Inflammatory macrophage treated with lipopolysaccharide for 4 hours (primary cell): ENCODE data around the gene PLCD3.
"Not testable (repeated sequence)": the region's sequence is repeated elsewhere in the genome, so short reads cannot be mapped to it uniquely, and the experiment has no call there.

ENCODE experiments used
- DNase-seq: peaks from one replicate; pipeline ENCODE4 v3.0.0-alpha.2; 2020

PLCD3 gene

GRCh38 chr17:45131616-45132319, 547 bp downstream of the PLCD3 start:
- no peak for DNase-seq

GRCh38 chr17:45130681-45131615, 1.4 kb downstream of the PLCD3 start:
- DNase-seq: no peak

GRCh38 chr17:45129940-45130680, 2.2 kb downstream of the PLCD3 start:
- DNase-seq: no peak

- no peak for DNase-seq
Measured at GRCh38 chr17:45129426-45129939, 2.8 kb downstream of the PLCD3 start.

GRCh38 chr17:45128989-45129388, 3.3 kb downstream of the PLCD3 start:
- no peak for DNase-seq

- no peak for DNase-seq
Measured at GRCh38 chr17:45128331-45128730, 4.0 kb downstream of the PLCD3 start.

GRCh38 chr17:45127548-45128300, 4.6 kb downstream of the PLCD3 start:
- DNase-seq: no peak

- DNase-seq: no peak
Measured at GRCh38 chr17:45127207-45127547, 5.1 kb downstream of the PLCD3 start.

GRCh38 chr17:45125509-45125908, 6.8 kb downstream of the PLCD3 start:
- DNase-seq: no peak

GRCh38 chr17:45124797-45125122, 7.6 kb downstream of the PLCD3 start:
- not testable (repeated sequence) for DNase-seq

- DNase-seq: peak; percentile 69
Measured at GRCh38 chr17:45123930-45124796, 8.2 kb downstream of the PLCD3 start.

GRCh38 chr17:45123076-45123770, 9.1 kb downstream of the PLCD3 start:
- no peak for DNase-seq

GRCh38 chr17:45121055-45121454, 11.3 kb downstream of the PLCD3 start:
- no peak for DNase-seq

- no peak for DNase-seq
Measured at GRCh38 chr17:45120558-45120957, 11.8 kb downstream of the PLCD3 start.

- DNase-seq: no peak
Measured at GRCh38 chr17:45119964-45120363, 12.4 kb downstream of the PLCD3 start.

GRCh38 chr17:45118691-45119090, 13.6 kb downstream of the PLCD3 start:
- no peak for DNase-seq

GRCh38 chr17:45117848-45118646, 14.3 kb downstream of the PLCD3 start:
- no peak for DNase-seq

- DNase-seq: no peak
Measured at GRCh38 chr17:45117334-45117733, 15.0 kb downstream of the PLCD3 start.

GRCh38 chr17:45116434-45117016, 15.8 kb downstream of the PLCD3 start:
- DNase-seq: no peak

GRCh38 chr17:45115871-45116270, 16.4 kb downstream of the PLCD3 start:
- DNase-seq: no peak
